ENCODE data around the gene ACTL10. TPM values are rescaled to one million over a fixed set of nuclear protein-coding genes. Genes with fewer than 3 reads are reported as not detected.

The ACTL10 gene
- total and polyA plus RNA-seq, 2 of the 4 experiments (the other 2 are of a cell fraction): 0.18 to 0.43 TPM

GRCh38 chr20:33676121-33676520 lies 9.4 kb downstream of the ACTL10 start:
- Histone ChIP-seq H4K8ac (ENCODE audit: low read depth in 2 of 2, low read length in 2 of 2) (no peak overlapping the region), H2AK5ac (ENCODE audit: low read depth, low read length) (no peak overlapping the region), H3K9ac (ENCODE audit: low read depth, low read length) (no peak overlapping the region), H3K4me1 (ENCODE audit: control insufficient read depth, insufficient read depth, low read length) (peaks cover 29% of the 10 kb centered on the region), H2BK15ac (ENCODE audit: low read depth, low read length) (no peak overlapping the region), H2BK20ac (ENCODE audit: low read depth, low read length) (no peak overlapping the region), H3K4ac (ENCODE audit: low read depth, low read length) (no peak overlapping the region), H2AFZ (replicated peaks; ENCODE audit: low read length, poor library complexity) (no peak overlapping the region), H4K20me1 (ENCODE audit: insufficient read depth, low read length) (peaks cover 31% of the 10 kb centered on the region), H3K18ac (ENCODE audit: low read depth, low read length) (no peak overlapping the region), H4K5ac (ENCODE audit: low read depth, low read length) (no peak overlapping the region), H3K36me3 (ENCODE audit: control insufficient read depth, insufficient read depth, low read length) (peaks cover 1% of the 10 kb centered on the region; the same call in 1 of the 2 replicates), H3K56ac (ENCODE audit: extremely low read depth, insufficient read depth, low read length) (no peak overlapping the region), H2BK5ac (ENCODE audit: low read depth, low read length, poor library complexity, severe bottlenecking) (no peak overlapping the region), H3K27me3 (ENCODE audit: control insufficient read depth, insufficient read depth, low read length) (no peaks in the 10 kb centered on the region), H3K4me2 (ENCODE audit: low read depth, low read length) (no peak overlapping the region), H4K91ac (ENCODE audit: insufficient read depth, low read depth, low read length) (no peak overlapping the region), H3K27ac (ENCODE audit: insufficient read depth, low read length) (no peak overlapping the region), H3K9me1 (ENCODE audit: insufficient read depth, low read length) (peaks cover 28% of the 10 kb centered on the region), H3K4me3 (ENCODE audit: insufficient read depth, low read depth, low read length) (no peak overlapping the region), H2AK9ac (replicated peaks; ENCODE audit: low read depth, low read length, poor library complexity) (no peak overlapping the region), H3K14ac (replicated peaks; ENCODE audit: low read depth, low read length) (no peak overlapping the region), H2BK120ac (ENCODE audit: low read depth, low read length) (no peak overlapping the region), H3K23ac (ENCODE audit: low read depth, low read length) (no peak overlapping the region), H3K79me1 (ENCODE audit: low read depth in 1 of 2, low read length in 2 of 2) (peaks cover 8 to 57% of the 10 kb centered on the region in 2 experiments; a peak in 3 of 4 replicates), H3K9me3 (ENCODE audit: control insufficient read depth, insufficient read depth, low read length) (no peaks in the 10 kb centered on the region)
- no TSS peak for BruUV-seq (replicated peaks)
- ChIA-PET CTCF (interaction anchor here (0.6 kb wide), 1 partner anchor 192 kb away, joined by 4 read pairs; no protein-coding TSS in a partner anchor), POLR2A (ENCODE audit: unreplicated experiment) (no interaction called here)
- 97% methylated on average over 4 of the region's 11 CpGs; no CpG with 5 or more reads in 1 of the 2 experiments for WGBS, 2 experiments (ENCODE audit: extremely low coverage in 2 of 2, insufficient read length in 1 of 2)
- dilution Hi-C loops (cut with HindIII; ENCODE audit: low sequenced_read_pairs, unreplicated experiment) (no loop called here), in situ Hi-C loops (cut with MboI; ENCODE audit: low sequenced_read_pairs) (no loop called here), intact Hi-C loops (cut with micrococcal nuclease) (no loop called here)
- no peak for TF ChIP-seq MAZ (IDR thresholded peaks at IDR 0.05; ENCODE audit: borderline replicate concordance, low read depth, low read length)
- no peak for TF ChIP-seq POLR2A (IDR thresholded peaks at IDR 0.05; ENCODE audit: low read depth, low read length)
- TF ChIP-seq MAFK (IDR thresholded peaks at IDR 0.05; ENCODE audit: low read depth, low read length): no peak
- TF ChIP-seq CHD1 (IDR thresholded peaks at IDR 0.05; ENCODE audit: low read depth, low read length): no peak
- TF ChIP-seq RCOR1 (IDR thresholded peaks at IDR 0.05; ENCODE audit: insufficient replicate concordance, low read length): no peak
- TF ChIP-seq USF2 (IDR thresholded peaks at IDR 0.05; ENCODE audit: low read depth, low read length): no peak
- TF ChIP-seq FOS (IDR thresholded peaks at IDR 0.05; ENCODE audit: low read depth, low read length): no peak
- no peak for TF ChIP-seq CEBPB (IDR thresholded peaks at IDR 0.05; ENCODE audit: low read depth, low read length)
- TF ChIP-seq MXI1 (IDR thresholded peaks at IDR 0.05; ENCODE audit: borderline replicate concordance, low read depth, low read length): no peak
- no peak for TF ChIP-seq BHLHE40 (IDR thresholded peaks at IDR 0.05; ENCODE audit: low read depth, low read length)
- TF ChIP-seq RAD21 (IDR thresholded peaks at IDR 0.05; ENCODE audit: low read length): no peak
- TF ChIP-seq SMC3 (IDR thresholded peaks at IDR 0.05; ENCODE audit: low read depth, low read length): no peak
- TF ChIP-seq, protein P1, sequence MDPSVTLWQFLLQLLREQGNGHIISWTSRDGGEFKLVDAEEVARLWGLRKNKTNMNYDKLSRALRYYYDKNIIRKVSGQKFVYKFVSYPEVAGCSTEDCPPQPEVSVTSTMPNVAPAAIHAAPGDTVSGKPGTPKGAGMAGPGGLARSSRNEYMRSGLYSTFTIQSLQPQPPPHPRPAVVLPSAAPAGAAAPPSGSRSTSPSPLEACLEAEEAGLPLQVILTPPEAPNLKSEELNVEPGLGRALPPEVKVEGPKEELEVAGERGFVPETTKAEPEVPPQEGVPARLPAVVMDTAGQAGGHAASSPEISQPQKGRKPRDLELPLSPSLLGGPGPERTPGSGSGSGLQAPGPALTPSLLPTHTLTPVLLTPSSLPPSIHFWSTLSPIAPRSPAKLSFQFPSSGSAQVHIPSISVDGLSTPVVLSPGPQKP (IDR thresholded peaks at IDR 0.05; ENCODE audit: borderline replicate concordance, low read depth, low read length): no peak
- TF ChIP-seq, protein P2, sequence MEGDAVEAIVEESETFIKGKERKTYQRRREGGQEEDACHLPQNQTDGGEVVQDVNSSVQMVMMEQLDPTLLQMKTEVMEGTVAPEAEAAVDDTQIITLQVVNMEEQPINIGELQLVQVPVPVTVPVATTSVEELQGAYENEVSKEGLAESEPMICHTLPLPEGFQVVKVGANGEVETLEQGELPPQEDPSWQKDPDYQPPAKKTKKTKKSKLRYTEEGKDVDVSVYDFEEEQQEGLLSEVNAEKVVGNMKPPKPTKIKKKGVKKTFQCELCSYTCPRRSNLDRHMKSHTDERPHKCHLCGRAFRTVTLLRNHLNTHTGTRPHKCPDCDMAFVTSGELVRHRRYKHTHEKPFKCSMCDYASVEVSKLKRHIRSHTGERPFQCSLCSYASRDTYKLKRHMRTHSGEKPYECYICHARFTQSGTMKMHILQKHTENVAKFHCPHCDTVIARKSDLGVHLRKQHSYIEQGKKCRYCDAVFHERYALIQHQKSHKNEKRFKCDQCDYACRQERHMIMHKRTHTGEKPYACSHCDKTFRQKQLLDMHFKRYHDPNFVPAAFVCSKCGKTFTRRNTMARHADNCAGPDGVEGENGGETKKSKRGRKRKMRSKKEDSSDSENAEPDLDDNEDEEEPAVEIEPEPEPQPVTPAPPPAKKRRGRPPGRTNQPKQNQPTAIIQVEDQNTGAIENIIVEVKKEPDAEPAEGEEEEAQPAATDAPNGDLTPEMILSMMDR (conservative IDR thresholded peaks at IDR 0.05; ENCODE audit: low read depth, low read length): no peak
- no peak for TF ChIP-seq NFE2L2 (IDR thresholded peaks at IDR 0.05; ENCODE audit: low read depth, low read length)
- no peak for TF ChIP-seq RFX5 (IDR thresholded peaks at IDR 0.05; ENCODE audit: low read depth, low read length)
- ATAC-seq (ENCODE audit: low read depth) (no peak), DNase-seq (no peak)
